Breast epithelium (tissue), 4 donors: ENCODE measurements around the gene IL4. TPM values are rescaled to one million over a fixed set of nuclear protein-coding genes. Genes with fewer than 3 reads are reported as not detected.

ENCODE experiments used
- DNase-seq, 2 donors: peaks; one replicate each; pipeline ENCODE4 v3.0.0-alpha.2; 2019; ENCODE audit warnings: low spot score in 2 of 2
- H3K27ac ChIP-seq, 2 donors: fragments of 200-600 bp; sonication (generic) in 1 of 2; one replicate each; pipeline ENCODE4 v1.5.1; 2016 to 2019; ENCODE audit warnings: mild to moderate bottlenecking in 1 of 2
- H3K27me3 ChIP-seq, 2 donors: fragments of 200-600 bp; sonication (generic) in 1 of 2; one replicate each; pipeline versions ENCODE4 v1.5.1 to v1.6.0; 2017 to 2019; ENCODE audit warnings: control low read depth in 1 of 2, mild to moderate bottlenecking in 1 of 2
- H3K36me3 ChIP-seq: fragments of 200-600 bp; one replicate; pipeline ENCODE4 v1.5.1; 2019
- H3K4me1 ChIP-seq, 2 donors: fragments of 200-600 bp; sonication (generic); one replicate each; pipeline ENCODE4 v1.5.1; 2016 to 2019; ENCODE audit warnings: control low read depth in 1 of 2
- H3K4me3 ChIP-seq, 3 donors: fragments of 200-600 bp; sonication (generic); 1 replicate in 2 of 3; 2 replicates in 1 of 3; pipeline ENCODE4 v1.5.1; 2016 to 2019; ENCODE audit warnings: mild to moderate bottlenecking in 3 of 3, moderate library complexity in 2 of 3
- H3K9me3 ChIP-seq, 2 donors: fragments of 200-600 bp; sonication (generic) in 1 of 2; one replicate each; pipeline ENCODE4 v1.5.1; 2016 to 2019; ENCODE audit warnings: control low read depth in 1 of 2
- POLR2A ChIP-seq: fragments of 450-650 bp; IDR thresholded peaks from one replicate; pipeline ENCODE4 v1.6.1; 2016; ENCODE audit warnings: antibody characterized with exemption, mild to moderate bottlenecking, moderate library complexity
- POLR2AphosphoS5 ChIP-seq, 3 donors: sonication (generic); formaldehyde crosslinking; IDR thresholded peaks; one replicate each; pipeline ENCODE4 v1.6.1; 2017; ENCODE audit warnings: antibody characterized with exemption in 3 of 3
- intact Hi-C: fragments of 100-400 bp; cut with DNase I; formaldehyde crosslinking; loops from one replicate; pipeline ENCODE4 v1.15.1; 2023; ENCODE audit warnings: low total_unique reads
- total RNA-seq, 3 donors: library from RNA; depleted of rRNA; stranded (reverse); fragments of >200 nt; gene quantifications; one replicate each; pipeline ENCODE4 v1.1.0, GENCODE V29; 2016
- TF ChIP-seq, protein P1 (sequence below), 3 donors: fragments of 450-650 bp; IDR thresholded peaks; one replicate each; pipeline ENCODE4 v1.5.1; 2016 to 2017; ENCODE audit warnings: antibody characterized with exemption in 3 of 3, mild to moderate bottlenecking in 3 of 3, moderate library complexity in 3 of 3

IL4 gene
- total RNA-seq, 3 donors from 2014 or later, result not detected

DNA sequence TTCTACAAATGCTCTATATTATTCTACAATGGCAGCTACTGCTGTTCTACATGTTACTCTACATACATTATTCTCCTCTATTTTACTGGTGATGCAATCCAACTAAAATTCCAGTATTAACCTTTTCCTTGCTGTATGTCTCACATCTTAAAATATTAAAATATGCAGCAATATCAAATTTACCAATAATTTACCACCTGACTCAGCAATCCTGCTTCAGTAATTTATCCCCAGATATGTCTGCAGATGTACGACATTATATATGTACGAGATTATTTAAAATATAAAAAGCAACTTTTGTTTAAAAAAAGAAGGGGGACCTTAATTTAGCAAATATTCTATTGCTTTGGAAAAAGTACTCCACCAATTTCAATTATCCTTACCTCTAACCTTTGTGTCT lies 52.0 kb downstream of the IL4 start:
- H3K36me3 ChIP-seq, result no peaks in the 10 kb centered on the region
- H3K27me3 ChIP-seq, result no peaks in the 10 kb centered on the region
- no peak overlapping the region for H3K4me3 ChIP-seq
- H3K27ac ChIP-seq, result no peak overlapping the region
- DNase-seq, result no peak
- no peaks in the 10 kb centered on the region for H3K4me1 ChIP-seq
- H3K9me3 ChIP-seq, result no peaks in the 10 kb centered on the region
- intact Hi-C loops, result loop anchor here (5.0 kb wide), 1 partner anchor 1172 kb away; no protein-coding TSS in a partner anchor
- no peak for TF ChIP-seq POLR2AphosphoS5 (IDR thresholded peaks at IDR 0.05)
- TF ChIP-seq, protein P1, sequence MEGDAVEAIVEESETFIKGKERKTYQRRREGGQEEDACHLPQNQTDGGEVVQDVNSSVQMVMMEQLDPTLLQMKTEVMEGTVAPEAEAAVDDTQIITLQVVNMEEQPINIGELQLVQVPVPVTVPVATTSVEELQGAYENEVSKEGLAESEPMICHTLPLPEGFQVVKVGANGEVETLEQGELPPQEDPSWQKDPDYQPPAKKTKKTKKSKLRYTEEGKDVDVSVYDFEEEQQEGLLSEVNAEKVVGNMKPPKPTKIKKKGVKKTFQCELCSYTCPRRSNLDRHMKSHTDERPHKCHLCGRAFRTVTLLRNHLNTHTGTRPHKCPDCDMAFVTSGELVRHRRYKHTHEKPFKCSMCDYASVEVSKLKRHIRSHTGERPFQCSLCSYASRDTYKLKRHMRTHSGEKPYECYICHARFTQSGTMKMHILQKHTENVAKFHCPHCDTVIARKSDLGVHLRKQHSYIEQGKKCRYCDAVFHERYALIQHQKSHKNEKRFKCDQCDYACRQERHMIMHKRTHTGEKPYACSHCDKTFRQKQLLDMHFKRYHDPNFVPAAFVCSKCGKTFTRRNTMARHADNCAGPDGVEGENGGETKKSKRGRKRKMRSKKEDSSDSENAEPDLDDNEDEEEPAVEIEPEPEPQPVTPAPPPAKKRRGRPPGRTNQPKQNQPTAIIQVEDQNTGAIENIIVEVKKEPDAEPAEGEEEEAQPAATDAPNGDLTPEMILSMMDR (IDR thresholded peaks at IDR 0.05), result no peak
- no peak for TF ChIP-seq POLR2A

DNA sequence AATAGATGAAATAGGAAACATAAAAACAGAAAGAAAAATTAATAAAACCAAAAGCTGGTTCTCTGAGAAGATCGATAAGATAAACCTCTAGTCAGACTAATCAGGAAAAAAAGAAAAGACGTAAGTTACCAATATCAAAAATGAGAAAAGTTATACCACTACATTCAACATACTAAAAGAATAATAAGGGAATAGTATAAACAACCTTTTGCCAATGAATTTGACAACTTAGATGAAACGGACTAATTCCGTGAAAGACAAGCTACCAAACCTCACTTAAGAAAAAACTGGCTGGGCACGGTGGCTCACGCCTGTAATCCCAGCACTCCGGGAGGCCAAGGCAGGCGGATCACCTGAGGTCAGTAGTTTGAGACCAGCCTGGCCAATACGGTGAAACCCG lies 56.1 kb downstream of the IL4 start:
- intact Hi-C loops, result loop anchor here (5.0 kb wide), 1 partner anchor 1167 kb away; no protein-coding TSS in a partner anchor
- Histone ChIP-seq H3K27ac (no peak overlapping the region), H3K4me3 (no peak overlapping the region), H3K4me1 (no peaks in the 10 kb centered on the region), H3K9me3 (no peaks in the 10 kb centered on the region), H3K27me3 (no peaks in the 10 kb centered on the region), H3K36me3 (no peaks in the 10 kb centered on the region)
- TF ChIP-seq POLR2A (no peak), POLR2AphosphoS5 (IDR thresholded peaks at IDR 0.05) (no peak)
- TF ChIP-seq, protein P1 (IDR thresholded peaks at IDR 0.05), result no peak
- DNase-seq, result no peak

Other genes with a start within 250 kb of the IL4 start
- gene IRF1, start 183.2 kb upstream of the IL4 start, total RNA-seq, result 10 to 100 TPM; 10.4 to 27.8 (median 18.0) TPM
- not detected for gene IL5, start 130.5 kb upstream of the IL4 start, total RNA-seq
- gene RAD50, start 117.0 kb upstream of the IL4 start, total RNA-seq, result 10 to 100 TPM; 44.2 to 47.4 (median 44.6) TPM
- under 1 TPM in 2 of 3 donors, not detected in 1; 0.33 to 0.73 TPM for gene IL13, start 15.8 kb upstream of the IL4 start, total RNA-seq
- gene KIF3A, start 63.6 kb downstream of the IL4 start, total RNA-seq, result 10 to 100 TPM in 2 of 3 donors, 1 to 10 TPM in 1; 4.5 to 15.7 (median 11.5) TPM
- gene CCNI2, start 73.4 kb downstream of the IL4 start, total RNA-seq, result 1 to 10 TPM in 1 of 3 donors, under 1 TPM in 1, not detected in 1; 0.98 to 2.0 TPM
- 10 to 100 TPM; 26.4 to 43.0 (median 40.0) TPM for gene SEPTIN8, start 103.2 kb downstream of the IL4 start, total RNA-seq
- gene SOWAHA, start 139.3 kb downstream of the IL4 start, total RNA-seq, result 1 to 10 TPM in 1 of 3 donors, under 1 TPM in 2; 0.66 to 3.2 (median 0.96) TPM
- 10 to 100 TPM in 1 of 3 donors, 1 to 10 TPM in 2; 2.4 to 12.6 (median 9.5) TPM for gene SHROOM1, start 156.7 kb downstream of the IL4 start, total RNA-seq
- gene GDF9, start 192.5 kb downstream of the IL4 start, total RNA-seq, result under 1 TPM; 0.33 to 0.64 (median 0.44) TPM
- 100 to 1,000 TPM; 106 to 184 (median 150) TPM for gene UQCRQ, start 192.7 kb downstream of the IL4 start, total RNA-seq
- gene LEAP2, start 199.7 kb downstream of the IL4 start, total RNA-seq, result 1 to 10 TPM in 2 of 3 donors, under 1 TPM in 1; 0.80 to 4.1 (median 2.9) TPM